HepG2 (cell line): ENCODE measurements around the gene NEURL1. TPM values are rescaled to one million over a fixed set of nuclear protein-coding genes. Genes with fewer than 3 reads are reported as not detected.

Source experiments
- BRCA1 ChIP-seq: sonication (generic); formaldehyde crosslinking; IDR thresholded peaks from 2 replicates; pipeline ENCODE4 v1.4.0; 2020; ENCODE audit warnings: missing genetic modification reagents
- ETV6 ChIP-seq: sonication (generic); formaldehyde crosslinking; conservative IDR thresholded peaks from 2 replicates; pipeline ENCODE4 v1.4.0; 2020; ENCODE audit warnings: missing genetic modification reagents
- KAT7 ChIP-seq: IDR thresholded peaks from 2 replicates; pipeline ENCODE4 v1.6.1; 2018; ENCODE audit warnings: borderline replicate concordance, missing compliant biosample characterization
- RCOR2 ChIP-seq: IDR thresholded peaks from 2 replicates; pipeline ENCODE4 v1.6.1; 2016; ENCODE audit warnings: missing biosample characterization, missing genetic modification reagents
- SMC3 ChIP-seq: IDR thresholded peaks from 2 replicates; pipeline ENCODE4 v1.6.1; 2011; ENCODE audit warnings: low read length, improper control_type of control experiment
- SRY ChIP-seq: sonication (generic); formaldehyde crosslinking; IDR thresholded peaks from 2 replicates; pipeline ENCODE4 v1.8.0; 2022; ENCODE audit warnings: mild to moderate bottlenecking, missing genetic modification reagents
- SYNCRIP ChIP-seq: fragments of 200-400 bp; formaldehyde crosslinking; IDR thresholded peaks from 2 replicates; pipeline ENCODE4 v1.6.1; 2018; ENCODE audit warnings: mild to moderate bottlenecking, low read depth, low read length; ENCODE audit not compliant: insufficient read depth
- ZMAT3 ChIP-seq: sonication (generic); formaldehyde crosslinking; conservative IDR thresholded peaks from 2 replicates; pipeline ENCODE4 v1.7.0; 2021; ENCODE audit warnings: missing genetic modification reagents
- ZNF292 ChIP-seq: sonication (generic); formaldehyde crosslinking; IDR thresholded peaks from 2 replicates; pipeline ENCODE4 v1.8.1; 2022; ENCODE audit warnings: mild to moderate bottlenecking, low read depth, missing genetic modification reagents, borderline replicate concordance
- ZNF543 ChIP-seq: sonication (generic); formaldehyde crosslinking; IDR thresholded peaks from 2 replicates; pipeline ENCODE4 v1.4.0; 2020; ENCODE audit warnings: mild to moderate bottlenecking, missing genetic modification reagents
- ZNF577 ChIP-seq: sonication (generic); formaldehyde crosslinking; IDR thresholded peaks from 2 replicates; pipeline ENCODE4 v1.4.0; 2020; ENCODE audit warnings: mild to moderate bottlenecking, low read depth, missing genetic modification reagents, borderline replicate concordance
- polyA plus RNA-seq, 8 experiments: library from polyadenylated mRNA; depleted of rRNA in 3 of 8; stranded (reverse) in 7 of 8; unstranded in 1 of 8; fragments of >200 nt; fragmentation: Illumina TruSeq in 4 of 8; extraction: Trizol in 4 of 8; gene quantifications; 2 replicates each; pipeline versions ENCODE4 v1.2.1 to v1.2.3, GENCODE V29; 2011 to 2016; ENCODE audit warnings: low read depth in 4 of 8, missing spikeins in 1 of 8, mixed read lengths in 1 of 8; ENCODE audit not compliant: insufficient read depth in 1 of 8
- total RNA-seq, 5 experiments: library from RNA; depleted of rRNA; stranded (reverse); fragments of >200 nt; fragmentation: Illumina TruSeq; extraction: Trizol; gene quantifications; 2 replicates each; pipeline ENCODE4 v1.2.3, GENCODE V29; 2016; ENCODE audit warnings: low read depth in 1 of 5
- TF ChIP-seq, protein P1 (sequence below): sonication (generic); formaldehyde crosslinking; IDR thresholded peaks from 2 replicates; pipeline ENCODE4 v1.9.0; 2021; ENCODE audit warnings: missing genetic modification reagents, borderline replicate concordance
- TF ChIP-seq, protein P2 (sequence below): IDR thresholded peaks from 2 replicates; pipeline ENCODE4 v1.4.0; 2020; ENCODE audit warnings: mild to moderate bottlenecking, missing genetic modification reagents
- TF ChIP-seq, protein P3 (sequence below): sonication (generic); formaldehyde crosslinking; IDR thresholded peaks from 2 replicates; pipeline ENCODE4 v1.5.1; 2020; ENCODE audit warnings: mild to moderate bottlenecking, missing genetic modification reagents, borderline replicate concordance
- TF ChIP-seq, protein P4 (sequence below): sonication (generic); formaldehyde crosslinking; IDR thresholded peaks from 2 replicates; pipeline ENCODE4 v1.8.0; 2022; ENCODE audit warnings: missing genetic modification reagents, mild to moderate bottlenecking, borderline replicate concordance

The NEURL1 gene
- total and polyA plus RNA-seq, 2 of the 13 experiments (the other 11 are each of a cell fraction or from before 2014, with no cell fraction given) = not detected

DNA sequence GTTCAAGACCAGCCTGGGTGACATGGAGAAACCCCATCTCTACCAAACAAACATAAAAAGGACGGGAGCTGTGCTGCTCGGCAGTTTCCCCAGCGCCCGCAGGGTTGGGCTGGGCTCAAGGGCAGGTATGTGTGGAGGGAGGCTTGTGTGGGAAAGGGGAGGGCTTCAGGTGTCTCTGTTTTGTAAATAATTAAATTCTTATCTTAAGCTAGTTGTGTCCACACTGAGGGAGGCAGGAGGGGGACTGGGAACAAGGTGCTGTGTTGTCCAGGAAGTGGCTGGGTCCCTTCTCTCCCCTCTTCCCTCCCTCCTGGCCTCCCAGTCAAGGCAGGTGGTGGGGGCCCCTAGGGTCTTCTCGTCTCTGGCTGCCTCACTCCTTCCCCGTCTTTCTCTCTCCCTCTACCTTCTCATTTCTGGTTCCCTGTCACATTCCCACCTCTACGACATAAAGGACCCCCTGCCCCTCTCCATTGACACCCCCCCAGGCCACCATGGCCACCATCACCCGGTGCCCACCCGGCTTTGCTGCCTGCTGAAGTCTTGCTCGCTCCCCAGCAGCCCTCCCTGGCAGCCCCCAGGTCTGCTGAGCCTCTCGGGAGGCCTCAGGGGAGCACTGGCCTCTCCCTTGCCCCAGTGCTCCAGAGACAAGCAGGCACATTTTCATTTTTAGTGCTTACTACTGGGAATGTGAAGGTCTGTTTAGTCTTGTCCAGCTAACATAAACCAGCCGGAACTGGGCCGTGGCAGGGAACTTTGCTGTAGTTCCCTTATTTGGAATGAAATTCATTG is 19.3 kb downstream of the NEURL1 start (continued):
- TF ChIP-seq ETV6 (no peak), ZNF543 (CRISPR knock-in tag) (no peak), BRCA1 (CRISPR knock-in tag) (no peak), SMC3 (no peak), SYNCRIP (no peak), ZMAT3 (CRISPR knock-in tag) (no peak), KAT7 (CRISPR knock-in tag) (no peak), ZNF577 (no peak), SRY (no peak), ZNF292 (CRISPR knock-in tag) (0 out of 2 replicates have a peak, but pooled peaks have one; percentile 48), RCOR2 (CRISPR knock-in tag) (no peak)
- TF ChIP-seq, protein P1, sequence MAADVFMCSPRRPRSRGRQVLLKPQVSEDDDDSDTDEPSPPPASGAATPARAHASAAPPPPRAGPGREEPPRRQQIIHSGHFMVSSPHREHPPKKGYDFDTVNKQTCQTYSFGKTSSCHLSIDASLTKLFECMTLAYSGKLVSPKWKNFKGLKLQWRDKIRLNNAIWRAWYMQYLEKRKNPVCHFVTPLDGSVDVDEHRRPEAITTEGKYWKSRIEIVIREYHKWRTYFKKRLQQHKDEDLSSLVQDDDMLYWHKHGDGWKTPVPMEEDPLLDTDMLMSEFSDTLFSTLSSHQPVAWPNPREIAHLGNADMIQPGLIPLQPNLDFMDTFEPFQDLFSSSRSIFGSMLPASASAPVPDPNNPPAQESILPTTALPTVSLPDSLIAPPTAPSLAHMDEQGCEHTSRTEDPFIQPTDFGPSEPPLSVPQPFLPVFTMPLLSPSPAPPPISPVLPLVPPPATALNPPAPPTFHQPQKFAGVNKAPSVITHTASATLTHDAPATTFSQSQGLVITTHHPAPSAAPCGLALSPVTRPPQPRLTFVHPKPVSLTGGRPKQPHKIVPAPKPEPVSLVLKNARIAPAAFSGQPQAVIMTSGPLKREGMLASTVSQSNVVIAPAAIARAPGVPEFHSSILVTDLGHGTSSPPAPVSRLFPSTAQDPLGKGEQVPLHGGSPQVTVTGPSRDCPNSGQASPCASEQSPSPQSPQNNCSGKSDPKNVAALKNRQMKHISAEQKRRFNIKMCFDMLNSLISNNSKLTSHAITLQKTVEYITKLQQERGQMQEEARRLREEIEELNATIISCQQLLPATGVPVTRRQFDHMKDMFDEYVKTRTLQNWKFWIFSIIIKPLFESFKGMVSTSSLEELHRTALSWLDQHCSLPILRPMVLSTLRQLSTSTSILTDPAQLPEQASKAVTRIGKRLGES = no peak
- TF ChIP-seq, protein P2, sequence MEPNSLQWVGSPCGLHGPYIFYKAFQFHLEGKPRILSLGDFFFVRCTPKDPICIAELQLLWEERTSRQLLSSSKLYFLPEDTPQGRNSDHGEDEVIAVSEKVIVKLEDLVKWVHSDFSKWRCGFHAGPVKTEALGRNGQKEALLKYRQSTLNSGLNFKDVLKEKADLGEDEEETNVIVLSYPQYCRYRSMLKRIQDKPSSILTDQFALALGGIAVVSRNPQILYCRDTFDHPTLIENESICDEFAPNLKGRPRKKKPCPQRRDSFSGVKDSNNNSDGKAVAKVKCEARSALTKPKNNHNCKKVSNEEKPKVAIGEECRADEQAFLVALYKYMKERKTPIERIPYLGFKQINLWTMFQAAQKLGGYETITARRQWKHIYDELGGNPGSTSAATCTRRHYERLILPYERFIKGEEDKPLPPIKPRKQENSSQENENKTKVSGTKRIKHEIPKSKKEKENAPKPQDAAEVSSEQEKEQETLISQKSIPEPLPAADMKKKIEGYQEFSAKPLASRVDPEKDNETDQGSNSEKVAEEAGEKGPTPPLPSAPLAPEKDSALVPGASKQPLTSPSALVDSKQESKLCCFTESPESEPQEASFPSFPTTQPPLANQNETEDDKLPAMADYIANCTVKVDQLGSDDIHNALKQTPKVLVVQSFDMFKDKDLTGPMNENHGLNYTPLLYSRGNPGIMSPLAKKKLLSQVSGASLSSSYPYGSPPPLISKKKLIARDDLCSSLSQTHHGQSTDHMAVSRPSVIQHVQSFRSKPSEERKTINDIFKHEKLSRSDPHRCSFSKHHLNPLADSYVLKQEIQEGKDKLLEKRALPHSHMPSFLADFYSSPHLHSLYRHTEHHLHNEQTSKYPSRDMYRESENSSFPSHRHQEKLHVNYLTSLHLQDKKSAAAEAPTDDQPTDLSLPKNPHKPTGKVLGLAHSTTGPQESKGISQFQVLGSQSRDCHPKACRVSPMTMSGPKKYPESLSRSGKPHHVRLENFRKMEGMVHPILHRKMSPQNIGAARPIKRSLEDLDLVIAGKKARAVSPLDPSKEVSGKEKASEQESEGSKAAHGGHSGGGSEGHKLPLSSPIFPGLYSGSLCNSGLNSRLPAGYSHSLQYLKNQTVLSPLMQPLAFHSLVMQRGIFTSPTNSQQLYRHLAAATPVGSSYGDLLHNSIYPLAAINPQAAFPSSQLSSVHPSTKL (CRISPR knock-in tag) = peak; percentile 18; the same call in 1 of the 2 replicates
- TF ChIP-seq, protein P3, sequence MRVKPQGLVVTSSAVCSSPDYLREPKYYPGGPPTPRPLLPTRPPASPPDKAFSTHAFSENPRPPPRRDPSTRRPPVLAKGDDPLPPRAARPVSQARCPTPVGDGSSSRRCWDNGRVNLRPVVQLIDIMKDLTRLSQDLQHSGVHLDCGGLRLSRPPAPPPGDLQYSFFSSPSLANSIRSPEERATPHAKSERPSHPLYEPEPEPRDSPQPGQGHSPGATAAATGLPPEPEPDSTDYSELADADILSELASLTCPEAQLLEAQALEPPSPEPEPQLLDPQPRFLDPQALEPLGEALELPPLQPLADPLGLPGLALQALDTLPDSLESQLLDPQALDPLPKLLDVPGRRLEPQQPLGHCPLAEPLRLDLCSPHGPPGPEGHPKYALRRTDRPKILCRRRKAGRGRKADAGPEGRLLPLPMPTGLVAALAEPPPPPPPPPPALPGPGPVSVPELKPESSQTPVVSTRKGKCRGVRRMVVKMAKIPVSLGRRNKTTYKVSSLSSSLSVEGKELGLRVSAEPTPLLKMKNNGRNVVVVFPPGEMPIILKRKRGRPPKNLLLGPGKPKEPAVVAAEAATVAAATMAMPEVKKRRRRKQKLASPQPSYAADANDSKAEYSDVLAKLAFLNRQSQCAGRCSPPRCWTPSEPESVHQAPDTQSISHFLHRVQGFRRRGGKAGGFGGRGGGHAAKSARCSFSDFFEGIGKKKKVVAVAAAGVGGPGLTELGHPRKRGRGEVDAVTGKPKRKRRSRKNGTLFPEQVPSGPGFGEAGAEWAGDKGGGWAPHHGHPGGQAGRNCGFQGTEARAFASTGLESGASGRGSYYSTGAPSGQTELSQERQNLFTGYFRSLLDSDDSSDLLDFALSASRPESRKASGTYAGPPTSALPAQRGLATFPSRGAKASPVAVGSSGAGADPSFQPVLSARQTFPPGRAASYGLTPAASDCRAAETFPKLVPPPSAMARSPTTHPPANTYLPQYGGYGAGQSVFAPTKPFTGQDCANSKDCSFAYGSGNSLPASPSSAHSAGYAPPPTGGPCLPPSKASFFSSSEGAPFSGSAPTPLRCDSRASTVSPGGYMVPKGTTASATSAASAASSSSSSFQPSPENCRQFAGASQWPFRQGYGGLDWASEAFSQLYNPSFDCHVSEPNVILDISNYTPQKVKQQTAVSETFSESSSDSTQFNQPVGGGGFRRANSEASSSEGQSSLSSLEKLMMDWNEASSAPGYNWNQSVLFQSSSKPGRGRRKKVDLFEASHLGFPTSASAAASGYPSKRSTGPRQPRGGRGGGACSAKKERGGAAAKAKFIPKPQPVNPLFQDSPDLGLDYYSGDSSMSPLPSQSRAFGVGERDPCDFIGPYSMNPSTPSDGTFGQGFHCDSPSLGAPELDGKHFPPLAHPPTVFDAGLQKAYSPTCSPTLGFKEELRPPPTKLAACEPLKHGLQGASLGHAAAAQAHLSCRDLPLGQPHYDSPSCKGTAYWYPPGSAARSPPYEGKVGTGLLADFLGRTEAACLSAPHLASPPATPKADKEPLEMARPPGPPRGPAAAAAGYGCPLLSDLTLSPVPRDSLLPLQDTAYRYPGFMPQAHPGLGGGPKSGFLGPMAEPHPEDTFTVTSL (CRISPR knock-in tag) = 0 out of 2 replicates have a peak, but pooled peaks have one; percentile 36
- TF ChIP-seq, protein P4, sequence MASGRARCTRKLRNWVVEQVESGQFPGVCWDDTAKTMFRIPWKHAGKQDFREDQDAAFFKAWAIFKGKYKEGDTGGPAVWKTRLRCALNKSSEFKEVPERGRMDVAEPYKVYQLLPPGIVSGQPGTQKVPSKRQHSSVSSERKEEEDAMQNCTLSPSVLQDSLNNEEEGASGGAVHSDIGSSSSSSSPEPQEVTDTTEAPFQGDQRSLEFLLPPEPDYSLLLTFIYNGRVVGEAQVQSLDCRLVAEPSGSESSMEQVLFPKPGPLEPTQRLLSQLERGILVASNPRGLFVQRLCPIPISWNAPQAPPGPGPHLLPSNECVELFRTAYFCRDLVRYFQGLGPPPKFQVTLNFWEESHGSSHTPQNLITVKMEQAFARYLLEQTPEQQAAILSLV = no peak
